ENCODE results near the gene TAS2R10. TPM values are rescaled to one million over a fixed set of nuclear protein-coding genes. Genes with fewer than 3 reads are reported as not detected.

TAS2R10 gene
- total and polyA plus RNA-seq, 4 experiments from 2014 or later = 0.44 to 0.76 TPM; not detected in 2

DNA sequence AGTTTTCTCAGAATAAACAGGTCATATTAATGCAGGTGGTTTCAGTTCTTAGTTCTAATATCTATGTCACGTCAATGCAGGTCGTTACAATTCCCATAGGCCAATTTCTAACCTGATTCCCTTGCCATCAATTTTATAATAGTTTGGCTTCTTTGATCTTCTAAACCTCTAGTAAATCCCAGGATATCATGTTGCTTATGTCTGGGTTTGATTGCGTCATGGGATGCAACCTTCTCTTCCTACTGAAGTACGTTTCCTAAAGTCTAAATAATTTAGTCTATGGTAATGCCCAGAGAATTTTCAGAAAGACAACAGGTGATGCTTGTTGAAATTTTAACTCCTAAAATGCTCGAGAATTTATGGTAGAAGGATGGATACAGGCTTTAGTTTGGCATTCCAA, 42.9 kb downstream of the TAS2R10 start:
- H3K9me3 Mint-ChIP-seq = no peaks in the 10 kb centered on the region
- no peaks in the 10 kb centered on the region for H3K36me3 ChIP-seq (ENCODE audit: insufficient read depth, low read length)
- no peaks in the 10 kb centered on the region for H3K36me3 Mint-ChIP-seq
- H3K27me3 Mint-ChIP-seq = peaks cover 5% of the 10 kb centered on the region in 2 donors
- POLR2A ChIA-PET (ENCODE audit: partially characterized antibody) = no interaction called here
- intact Hi-C loops (cut with micrococcal nuclease) = no loop called here
- H3K27ac Mint-ChIP-seq = no peak overlapping the region
- no peak overlapping the region for H3K4me3 Mint-ChIP-seq
- H3K4me1 Mint-ChIP-seq = no peaks in the 10 kb centered on the region
- H3K4me3 ChIP-seq (ENCODE audit: low read length in 2 of 2) = no peak overlapping the region
- no peak for DNase-seq
- H3K4me1 ChIP-seq (ENCODE audit: insufficient read depth, low read length) = no peaks in the 10 kb centered on the region
- CTCF ChIA-PET (ENCODE audit: partially characterized antibody) = no interaction called here
- no peaks in the 10 kb centered on the region for H3K27me3 ChIP-seq (ENCODE audit: insufficient read depth, low read length)
- H3K27ac ChIP-seq (ENCODE audit: low read depth, low read length) = no peak overlapping the region
- no peaks in the 10 kb centered on the region for H3K9me3 ChIP-seq (ENCODE audit: control insufficient read depth in 1 of 2, low read length in 2 of 2)

DNA sequence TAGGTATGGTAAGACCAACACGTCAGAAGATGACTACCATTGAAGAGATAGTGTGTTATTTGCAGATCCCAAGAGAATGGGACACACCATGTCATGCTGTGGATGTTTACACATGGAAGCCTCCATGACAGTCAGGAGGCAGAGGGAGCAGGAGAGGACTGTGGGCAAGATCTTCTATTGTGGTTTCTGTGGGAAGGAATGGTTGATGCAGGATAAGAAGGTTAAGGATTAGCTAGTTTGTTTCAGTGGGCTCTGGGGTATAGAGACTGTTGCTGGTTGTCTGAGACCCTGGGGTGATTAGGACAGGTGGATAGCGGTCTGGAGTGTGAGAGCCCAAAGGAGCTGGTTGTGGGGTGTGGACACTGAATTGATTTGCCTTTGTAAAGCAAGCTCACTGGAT, 47.1 kb downstream of the TAS2R10 start:
- H3K4me3 Mint-ChIP-seq = no peak overlapping the region
- H3K4me1 Mint-ChIP-seq = no peaks in the 10 kb centered on the region
- no peak overlapping the region for H3K27ac ChIP-seq (ENCODE audit: low read depth, low read length)
- CTCF ChIA-PET (ENCODE audit: partially characterized antibody) = interaction anchor here (0.6 to 2.4 kb wide), 2 partner anchors 8 to 704 kb away, joined by 4 to 9 read pairs; no protein-coding TSS in a partner anchor
- no peaks in the 10 kb centered on the region for H3K9me3 ChIP-seq (ENCODE audit: control insufficient read depth in 1 of 2, low read length in 2 of 2)
- intact Hi-C loops (cut with micrococcal nuclease) = no loop called here
- H3K36me3 ChIP-seq (ENCODE audit: insufficient read depth, low read length) = no peaks in the 10 kb centered on the region
- H3K27ac Mint-ChIP-seq = no peak overlapping the region
- H3K9me3 Mint-ChIP-seq = no peaks in the 10 kb centered on the region
- no peaks in the 10 kb centered on the region for H3K4me1 ChIP-seq (ENCODE audit: insufficient read depth, low read length)
- DNase-seq = no peak
- H3K27me3 ChIP-seq (ENCODE audit: insufficient read depth, low read length) = no peaks in the 10 kb centered on the region
- H3K4me3 ChIP-seq (ENCODE audit: low read length in 2 of 2) = no peak overlapping the region
- no peaks in the 10 kb centered on the region for H3K36me3 Mint-ChIP-seq
- POLR2A ChIA-PET (ENCODE audit: partially characterized antibody) = no interaction called here
- peaks cover 7 to 8% of the 10 kb centered on the region in 2 donors for H3K27me3 Mint-ChIP-seq

Other genes with a start within 250 kb of the TAS2R10 start
- 10 to 100 TPM; 19.3 to 22.0 TPM for gene MAGOHB, start 212.7 kb downstream of the TAS2R10 start, total RNA-seq
- 10 to 100 TPM; 50.0 to 58.2 TPM for gene MAGOHB, start 212.7 kb downstream of the TAS2R10 start, polyA plus RNA-seq
- gene STYK1, start 152.3 kb downstream of the TAS2R10 start, total RNA-seq = not detected
- not detected for gene STYK1, start 152.3 kb downstream of the TAS2R10 start, polyA plus RNA-seq
- gene YBX3, start 103.0 kb downstream of the TAS2R10 start, total RNA-seq = 1 to 10 TPM; 3.2 to 5.1 TPM
- gene YBX3, start 103.0 kb downstream of the TAS2R10 start, polyA plus RNA-seq = 1 to 10 TPM; 1.7 to 2.0 TPM
- not detected for gene TAS2R7, start 23.7 kb downstream of the TAS2R10 start, total RNA-seq
- gene TAS2R7, start 23.7 kb downstream of the TAS2R10 start, polyA plus RNA-seq = not detected
- not detected for gene TAS2R8, start 19.1 kb downstream of the TAS2R10 start, total RNA-seq
- gene TAS2R8, start 19.1 kb downstream of the TAS2R10 start, polyA plus RNA-seq = not detected
- not detected for gene TAS2R9, start 16.2 kb downstream of the TAS2R10 start, total RNA-seq
- not detected for gene TAS2R9, start 16.2 kb downstream of the TAS2R10 start, polyA plus RNA-seq
- 1 to 10 TPM in 1 of 2 experiments, under 1 TPM in 1; 0.87 to 1.5 TPM for gene PRR4, start 23.1 kb upstream of the TAS2R10 start, total RNA-seq
- 1 to 10 TPM in 1 of 2 donors, under 1 TPM in 1; 0.83 to 1.2 TPM for gene PRR4, start 23.1 kb upstream of the TAS2R10 start, polyA plus RNA-seq
- gene PRH1, start 57.9 kb upstream of the TAS2R10 start, total RNA-seq = 10 to 100 TPM; 15.3 to 18.0 TPM
- gene PRH1, start 57.9 kb upstream of the TAS2R10 start, polyA plus RNA-seq = 10 to 100 TPM in 1 of 2 donors, 1 to 10 TPM in 1; 1.2 to 13.3 TPM
- gene TAS2R13, start 83.2 kb upstream of the TAS2R10 start, total RNA-seq = under 1 TPM; 0.79 to 0.86 TPM
- gene TAS2R13, start 83.2 kb upstream of the TAS2R10 start, polyA plus RNA-seq = not detected
- not detected for gene PRH2, start 102.9 kb upstream of the TAS2R10 start, total RNA-seq
- not detected for gene PRH2, start 102.9 kb upstream of the TAS2R10 start, polyA plus RNA-seq
- gene TAS2R14, start 112.9 kb upstream of the TAS2R10 start, total RNA-seq = 1 to 10 TPM; 1.9 to 2.2 TPM
- under 1 TPM; 0.36 to 0.99 TPM for gene TAS2R14, start 112.9 kb upstream of the TAS2R10 start, polyA plus RNA-seq
- 1 to 10 TPM in 1 of 2 experiments, under 1 TPM in 1; 0.80 to 1.0 TPM for gene TAS2R50, start 160.6 kb upstream of the TAS2R10 start, total RNA-seq
- gene TAS2R50, start 160.6 kb upstream of the TAS2R10 start, polyA plus RNA-seq = not detected
- gene TAS2R20, start 171.9 kb upstream of the TAS2R10 start, total RNA-seq = 1 to 10 TPM; 1.3 to 2.5 TPM
- under 1 TPM in 1 of 2 donors, not detected in 1; 0.14 TPM for gene TAS2R20, start 171.9 kb upstream of the TAS2R10 start, polyA plus RNA-seq
- gene TAS2R19, start 196.3 kb upstream of the TAS2R10 start, total RNA-seq = 1 to 10 TPM; 2.1 to 3.1 TPM
- not detected for gene TAS2R19, start 196.3 kb upstream of the TAS2R10 start, polyA plus RNA-seq
- 1 to 10 TPM; 3.1 to 3.2 TPM for gene TAS2R31, start 205.0 kb upstream of the TAS2R10 start, total RNA-seq
- not detected for gene TAS2R31, start 205.0 kb upstream of the TAS2R10 start, polyA plus RNA-seq
- 1 to 10 TPM; 1.1 to 1.3 TPM for gene TAS2R46, start 235.9 kb upstream of the TAS2R10 start, total RNA-seq
- gene TAS2R46, start 235.9 kb upstream of the TAS2R10 start, polyA plus RNA-seq = under 1 TPM in 1 of 2 donors, not detected in 1; 0.22 TPM

Measured in CD4-positive, alpha-beta memory T cell (primary cell).